ENCODE data around the gene DYNC1LI2. TPM values are rescaled to one million over a fixed set of nuclear protein-coding genes. Genes with fewer than 3 reads are reported as not detected.

Gene DYNC1LI2
- total RNA-seq, 1 donor = 183 TPM

GRCh38 chr16:66682271-66682670, 69.1 kb downstream of the DYNC1LI2 start:
- no peak for DNase-seq (ENCODE audit: insufficient read length, low spot score, missing footprints)
- Histone ChIP-seq H3K27ac (ENCODE audit: low read depth, low read length) (no peak overlapping the region), H3K36me3 (ENCODE audit: insufficient read depth, low read length) (no peaks in the 10 kb centered on the region), H3K4me1 (ENCODE audit: insufficient read depth, low read length) (peaks cover 9% of the 10 kb centered on the region), H3K79me2 (ENCODE audit: insufficient read depth, low read length) (peaks cover 4% of the 10 kb centered on the region), H2AFZ (ENCODE audit: low read length) (peak overlapping the region; percentile 36), H3K27me3 (ENCODE audit: insufficient read depth, low read length) (no peaks in the 10 kb centered on the region), H3K4me2 (ENCODE audit: insufficient read depth, low read length) (peak overlapping the region; percentile 43), H3K9me3 (ENCODE audit: low read depth, low read length) (no peaks in the 10 kb centered on the region), H4K20me1 (ENCODE audit: insufficient read depth, low read length) (no peaks in the 10 kb centered on the region), H3K4me3 (ENCODE audit: insufficient read depth, low read length) (no peak overlapping the region)
- no peak for TF ChIP-seq CTCF (IDR thresholded peaks at IDR 0.05; ENCODE audit: extremely low read depth, low read depth, low read length)

GRCh38 chr16:66681676-66682075, 69.7 kb downstream of the DYNC1LI2 start:
- Histone ChIP-seq H3K4me3 (ENCODE audit: insufficient read depth, low read length) (no peak overlapping the region), H3K79me2 (ENCODE audit: insufficient read depth, low read length) (peaks cover 4% of the 10 kb centered on the region), H3K27ac (ENCODE audit: low read depth, low read length) (no peak overlapping the region), H3K4me1 (ENCODE audit: insufficient read depth, low read length) (peaks cover 9% of the 10 kb centered on the region), H3K9me3 (ENCODE audit: low read depth, low read length) (no peaks in the 10 kb centered on the region), H4K20me1 (ENCODE audit: insufficient read depth, low read length) (no peaks in the 10 kb centered on the region), H3K27me3 (ENCODE audit: insufficient read depth, low read length) (no peaks in the 10 kb centered on the region), H2AFZ (ENCODE audit: low read length) (no peak overlapping the region), H3K4me2 (ENCODE audit: insufficient read depth, low read length) (no peak overlapping the region), H3K36me3 (ENCODE audit: insufficient read depth, low read length) (no peaks in the 10 kb centered on the region)
- TF ChIP-seq CTCF (IDR thresholded peaks at IDR 0.05; ENCODE audit: extremely low read depth, low read depth, low read length) = no peak
- DNase-seq (ENCODE audit: insufficient read length, low spot score, missing footprints) = no peak

GRCh38 chr16:66678337-66678736, 73.1 kb downstream of the DYNC1LI2 start:
- peaks cover 6% of the 10 kb centered on the region for H3K79me2 ChIP-seq (ENCODE audit: insufficient read depth, low read length)
- peaks cover 4% of the 10 kb centered on the region for H4K20me1 ChIP-seq (ENCODE audit: insufficient read depth, low read length)
- no peak overlapping the region for H3K4me3 ChIP-seq (ENCODE audit: insufficient read depth, low read length)
- H2AFZ ChIP-seq (ENCODE audit: low read length) = no peak overlapping the region
- TF ChIP-seq CTCF (IDR thresholded peaks at IDR 0.05; ENCODE audit: extremely low read depth, low read depth, low read length) = no peak
- no peaks in the 10 kb centered on the region for H3K27me3 ChIP-seq (ENCODE audit: insufficient read depth, low read length)
- no peak for DNase-seq (ENCODE audit: insufficient read length, low spot score, missing footprints)
- no peak overlapping the region for H3K4me2 ChIP-seq (ENCODE audit: insufficient read depth, low read length)
- H3K36me3 ChIP-seq (ENCODE audit: insufficient read depth, low read length) = no peaks in the 10 kb centered on the region
- H3K9me3 ChIP-seq (ENCODE audit: low read depth, low read length) = no peaks in the 10 kb centered on the region
- peaks cover 9% of the 10 kb centered on the region for H3K4me1 ChIP-seq (ENCODE audit: insufficient read depth, low read length)
- peak overlapping the region; percentile 18 for H3K27ac ChIP-seq (ENCODE audit: low read depth, low read length)

GRCh38 chr16:66677836-66678235, 73.6 kb downstream of the DYNC1LI2 start:
- H4K20me1 ChIP-seq (ENCODE audit: insufficient read depth, low read length) = peaks cover 4% of the 10 kb centered on the region
- no peak for TF ChIP-seq CTCF (IDR thresholded peaks at IDR 0.05; ENCODE audit: extremely low read depth, low read depth, low read length)
- no peak for DNase-seq (ENCODE audit: insufficient read length, low spot score, missing footprints)
- no peaks in the 10 kb centered on the region for H3K27me3 ChIP-seq (ENCODE audit: insufficient read depth, low read length)
- H3K4me2 ChIP-seq (ENCODE audit: insufficient read depth, low read length) = no peak overlapping the region
- no peaks in the 10 kb centered on the region for H3K9me3 ChIP-seq (ENCODE audit: low read depth, low read length)
- no peak overlapping the region for H3K4me3 ChIP-seq (ENCODE audit: insufficient read depth, low read length)
- peaks cover 6% of the 10 kb centered on the region for H3K79me2 ChIP-seq (ENCODE audit: insufficient read depth, low read length)
- H3K36me3 ChIP-seq (ENCODE audit: insufficient read depth, low read length) = no peaks in the 10 kb centered on the region
- H3K27ac ChIP-seq (ENCODE audit: low read depth, low read length) = peak overlapping the region; percentile 18
- no peak overlapping the region for H2AFZ ChIP-seq (ENCODE audit: low read length)
- peaks cover 9% of the 10 kb centered on the region for H3K4me1 ChIP-seq (ENCODE audit: insufficient read depth, low read length)

Data from osteoblast (primary cell).